IMR-90 (cell line): ENCODE data around the gene SPHK1. TPM values are rescaled to one million over a fixed set of nuclear protein-coding genes. Genes with fewer than 3 reads are reported as not detected.

ENCODE experiments used
- ATAC-seq: fragments of 200-7000 bp; cut with Tn5 transposase; 2 replicates; pipeline ENCODE4 v1.9.1; 2020; ENCODE audit warnings: low read depth, mild to moderate bottlenecking, moderate library complexity
- BruUV-seq: library from RNA; stranded (reverse); fragments of 400-500 nt; replicated peaks from 2 replicates; lab custom pipeline; 2021; lab: Mats Ljungman, UMichigan
- CTCF ChIA-PET: fragments of 300-600 bp; formaldehyde crosslinking; extraction: SDS; loops from one replicate; lab custom pipeline; 2021; ENCODE audit warnings: antibody characterized with exemption; lab: Yijun Ruan, JAX
- POLR2A ChIA-PET: fragments of 300-600 bp; sonication (Branson Sonifier 250); formaldehyde crosslinking; loops from one replicate; lab custom pipeline; 2022; ENCODE audit warnings: antibody characterized with exemption; ENCODE audit not compliant: unreplicated experiment; lab: Charles Lee
- DNase-seq: peaks from one replicate; pipeline ENCODE4 v3.0.0; 2013
- H2AFZ ChIP-seq: replicated peaks from 2 replicates; pipeline ENCODE3; 2013; ENCODE audit warnings: low read length, mild to moderate bottlenecking; ENCODE audit not compliant: poor library complexity
- H2AK5ac ChIP-seq: 2 replicates; pipeline ENCODE4 v1.6.1; 2013; ENCODE audit warnings: low read depth, low read length, inconsistent platforms
- H2AK9ac ChIP-seq: replicated peaks from 2 replicates; pipeline ENCODE3; 2013; ENCODE audit warnings: mild to moderate bottlenecking, low read depth, low read length, moderate library complexity; ENCODE audit not compliant: poor library complexity
- H2BK120ac ChIP-seq: 2 replicates; pipeline ENCODE4 v1.6.1; 2013; ENCODE audit warnings: low read depth, low read length, inconsistent platforms
- H2BK15ac ChIP-seq: 3 replicates; pipeline ENCODE4 v1.6.1; 2013; ENCODE audit warnings: low read depth, low read length, inconsistent platforms
- H2BK20ac ChIP-seq: 2 replicates; pipeline ENCODE4 v1.6.1; 2013; ENCODE audit warnings: low read depth, mild to moderate bottlenecking, inconsistent platforms, low read length, moderate library complexity
- H2BK5ac ChIP-seq: 2 replicates; pipeline ENCODE4 v1.6.1; 2013; ENCODE audit warnings: mild to moderate bottlenecking, low read depth, low read length, inconsistent platforms; ENCODE audit not compliant: poor library complexity, severe bottlenecking
- H3K14ac ChIP-seq: replicated peaks from 2 replicates; pipeline ENCODE4 v1.6.1; 2013; ENCODE audit warnings: low read depth, low read length, inconsistent platforms
- H3K18ac ChIP-seq: 2 replicates; pipeline ENCODE4 v1.6.1; 2013; ENCODE audit warnings: low read depth, low read length, control low read depth
- H3K23ac ChIP-seq: 2 replicates; pipeline ENCODE4 v1.6.1; 2013; ENCODE audit warnings: low read depth, low read length, inconsistent platforms
- H3K27ac ChIP-seq: 2 replicates; pipeline ENCODE4 v1.5.1; 2013; ENCODE audit warnings: mild to moderate bottlenecking, control low read depth, low read length; ENCODE audit not compliant: insufficient read depth
- H3K27me3 ChIP-seq: 2 replicates; pipeline ENCODE4 v1.6.1; 2013; ENCODE audit warnings: low read length; ENCODE audit not compliant: control insufficient read depth, insufficient read depth
- H3K36me3 ChIP-seq: 2 replicates; pipeline ENCODE4 v1.6.1; 2013; ENCODE audit warnings: low read length, mixed read lengths; ENCODE audit not compliant: control insufficient read depth, insufficient read depth
- H3K4ac ChIP-seq: 2 replicates; pipeline ENCODE4 v1.6.1; 2013; ENCODE audit warnings: low read depth, low read length, inconsistent platforms
- H3K4me1 ChIP-seq: 2 replicates; pipeline ENCODE4 v1.6.1; 2013; ENCODE audit warnings: low read length, mixed read lengths; ENCODE audit not compliant: control insufficient read depth, insufficient read depth
- H3K4me2 ChIP-seq: 2 replicates; pipeline ENCODE4 v1.6.1; 2013; ENCODE audit warnings: low read depth, mild to moderate bottlenecking, control low read depth, low read length, moderate library complexity
- H3K4me3 ChIP-seq: 2 replicates; pipeline ENCODE4 v1.5.1; 2013; ENCODE audit warnings: low read depth, mild to moderate bottlenecking, control low read depth, low read length, moderate library complexity; ENCODE audit not compliant: insufficient read depth
- H3K56ac ChIP-seq: 2 replicates; pipeline ENCODE4 v1.6.1; 2013; ENCODE audit warnings: low read length, inconsistent platforms; ENCODE audit not compliant: insufficient read depth; ENCODE audit errors: extremely low read depth
- H3K79me1 ChIP-seq, 2 experiments: 2 replicates each; pipeline ENCODE4 v1.6.1; 2013; ENCODE audit warnings: low read length in 2 of 2, inconsistent platforms in 1 of 2, low read depth in 1 of 2
- H3K9ac ChIP-seq: 2 replicates; pipeline ENCODE4 v1.6.1; 2013; ENCODE audit warnings: low read depth, low read length, control low read depth
- H3K9me1 ChIP-seq: 2 replicates; pipeline ENCODE4 v1.6.1; 2013; ENCODE audit warnings: low read length, inconsistent platforms; ENCODE audit not compliant: insufficient read depth
- H3K9me3 ChIP-seq: 2 replicates; pipeline ENCODE4 v1.6.1; 2013; ENCODE audit warnings: low read length; ENCODE audit not compliant: control insufficient read depth, insufficient read depth
- H4K20me1 ChIP-seq: 2 replicates; pipeline ENCODE4 v1.6.1; 2013; ENCODE audit warnings: low read length, inconsistent platforms; ENCODE audit not compliant: insufficient read depth
- H4K5ac ChIP-seq: 2 replicates; pipeline ENCODE4 v1.6.1; 2013; ENCODE audit warnings: mild to moderate bottlenecking, low read depth, low read length, control low read depth
- H4K8ac ChIP-seq, 2 experiments: 2 replicates each; pipeline ENCODE4 v1.6.1; 2013; ENCODE audit warnings: low read depth in 2 of 2, low read length in 2 of 2, control low read depth in 1 of 2, inconsistent platforms in 1 of 2
- H4K91ac ChIP-seq: 2 replicates; pipeline ENCODE4 v1.6.1; 2013; ENCODE audit warnings: low read depth, low read length, inconsistent platforms; ENCODE audit not compliant: insufficient read depth
- BHLHE40 ChIP-seq: fragments of 150-350 bp; IDR thresholded peaks from 2 replicates; pipeline ENCODE4 v1.6.1; 2016; ENCODE audit warnings: mild to moderate bottlenecking, low read depth, low read length
- CEBPB ChIP-seq: IDR thresholded peaks from 2 replicates; pipeline ENCODE4 v1.6.1; 2012; ENCODE audit warnings: low read depth, low read length, improper control_type of control experiment
- CHD1 ChIP-seq: IDR thresholded peaks from 2 replicates; pipeline ENCODE4 v1.6.1; 2012; ENCODE audit warnings: low read depth, low read length, improper control_type of control experiment
- CTCF ChIP-seq: conservative IDR thresholded peaks from 2 replicates; pipeline ENCODE4 v1.5.1; 2012; ENCODE audit warnings: mild to moderate bottlenecking, low read depth, low read length, improper control_type of control experiment
- ELK1 ChIP-seq: fragments of 150-350 bp; IDR thresholded peaks from 2 replicates; pipeline ENCODE4 v1.6.1; 2016; ENCODE audit warnings: low read depth, mild to moderate bottlenecking, low read length, moderate library complexity, borderline replicate concordance
- FOS ChIP-seq: fragments of 150-350 bp; IDR thresholded peaks from 2 replicates; pipeline ENCODE4 v1.6.1; 2016; ENCODE audit warnings: low read depth, low read length
- MAFK ChIP-seq: IDR thresholded peaks from 2 replicates; pipeline ENCODE4 v1.6.1; 2012; ENCODE audit warnings: low read depth, low read length, improper control_type of control experiment
- MAZ ChIP-seq: IDR thresholded peaks from 2 replicates; pipeline ENCODE4 v1.6.1; 2012; ENCODE audit warnings: low read depth, mild to moderate bottlenecking, low read length, improper control_type of control experiment, moderate library complexity, borderline replicate concordance
- MXI1 ChIP-seq: IDR thresholded peaks from 2 replicates; pipeline ENCODE4 v1.6.1; 2012; ENCODE audit warnings: low read depth, mild to moderate bottlenecking, low read length, moderate library complexity, borderline replicate concordance
- NFE2L2 ChIP-seq: fragments of 150-350 bp; IDR thresholded peaks from 2 replicates; pipeline ENCODE4 v1.6.1; 2016; ENCODE audit warnings: low read depth, mild to moderate bottlenecking, low read length
- POLR2A ChIP-seq: IDR thresholded peaks from 2 replicates; pipeline ENCODE4 v1.6.1; 2012; ENCODE audit warnings: mild to moderate bottlenecking, low read depth, low read length
- RAD21 ChIP-seq: IDR thresholded peaks from 2 replicates; pipeline ENCODE4 v1.6.1; 2012; ENCODE audit warnings: low read length, improper control_type of control experiment
- RCOR1 ChIP-seq: IDR thresholded peaks from 2 replicates; pipeline ENCODE4 v1.6.1; 2012; ENCODE audit warnings: mild to moderate bottlenecking, low read length, improper control_type of control experiment; ENCODE audit not compliant: insufficient replicate concordance
- RFX5 ChIP-seq: IDR thresholded peaks from 2 replicates; pipeline ENCODE4 v1.8.0; 2012; ENCODE audit warnings: low read depth, mild to moderate bottlenecking, low read length, moderate library complexity
- SMC3 ChIP-seq: fragments of 150-350 bp; IDR thresholded peaks from 2 replicates; pipeline ENCODE4 v1.6.1; 2016; ENCODE audit warnings: low read depth, mild to moderate bottlenecking, antibody characterized with exemption, low read length, moderate library complexity
- WGBS, 2 experiments: methylation state at CpG; one replicate each; pipeline versions ENCODE4 v1.1.5 to v1.1.7; 2013; ENCODE audit warnings: missing lambda C conversion rate in 2 of 2; ENCODE audit not compliant: insufficient read length in 1 of 2; ENCODE audit errors: extremely low coverage in 2 of 2; 5-methylcytosine and 5-hydroxymethylcytosine counted together
- dilution Hi-C: fragments of 300-500 bp; cut with HindIII; formaldehyde crosslinking; loops from one replicate; pipeline ENCODE4 v1.14.3; 2018; ENCODE audit warnings: low sequenced_read_pairs; ENCODE audit not compliant: unreplicated experiment
- in situ Hi-C: fragments of 300-500 bp; cut with MboI; formaldehyde crosslinking; loops from 3 replicates; pipeline ENCODE4 v1.14.3; 2019; ENCODE audit warnings: low sequenced_read_pairs, inconsistent platforms, mixed read lengths
- intact Hi-C: fragments of 100-400 bp; cut with micrococcal nuclease; formaldehyde crosslinking; loops from 2 replicates; pipeline ENCODE4 v1.10.0; 2022
- polyA plus RNA-seq, 3 experiments: library from polyadenylated mRNA; depleted of rRNA; stranded (reverse); fragments of >200 nt; gene quantifications; 2 replicates each; pipeline ENCODE4 v1.2.3, GENCODE V29; 2012; ENCODE audit warnings: low replicate concordance in 1 of 3
- total RNA-seq: library from RNA; depleted of rRNA; stranded (reverse); fragments of >200 nt; gene quantifications from 2 replicates; pipeline ENCODE4 v1.2.3, GENCODE V29; 2012
- TF ChIP-seq, protein P1 (sequence below): fragments of 150-350 bp; IDR thresholded peaks from 2 replicates; pipeline ENCODE4 v1.6.1; 2017; ENCODE audit warnings: mild to moderate bottlenecking, antibody characterized with exemption, low read length, low read depth

Gene SPHK1
- total and polyA plus RNA-seq, 2 of the 4 experiments (the other 2 are of a cell fraction) = 44.4 to 82.7 TPM

- Histone ChIP-seq H3K4me1 (peaks cover 10% of the 10 kb centered on the region), H3K4me2 (no peak overlapping the region), H3K36me3 (peaks cover 9% of the 10 kb centered on the region; the same call in 1 of the 2 replicates), H2AK9ac (peak overlapping the region; percentile 78), H3K27me3 (no peaks in the 10 kb centered on the region), H3K9me3 (no peaks in the 10 kb centered on the region), H4K5ac (no peak overlapping the region), H2BK120ac (no peak overlapping the region), H2AFZ (peak overlapping the region; percentile 51), H3K23ac (no peak overlapping the region), H2BK20ac (no peak overlapping the region), H2BK15ac (no peak overlapping the region), H3K9me1 (peaks cover 33% of the 10 kb centered on the region), H3K14ac (no peak overlapping the region), H3K9ac (no peak overlapping the region), H4K8ac (no peak overlapping the region), H4K91ac (no peak overlapping the region), H2BK5ac (no peak overlapping the region), H3K4ac (no peak overlapping the region), H2AK5ac (no peak overlapping the region), H3K27ac (no peak overlapping the region), H4K20me1 (peaks cover 81% of the 10 kb centered on the region), H3K56ac (no peak overlapping the region), H3K79me1 (peaks cover 55 to 82% of the 10 kb centered on the region in 2 experiments), H3K18ac (no peak overlapping the region), H3K4me3 (no peak overlapping the region)
- no TSS peak for BruUV-seq
- ATAC-seq = no peak
- no peak for DNase-seq
- TF ChIP-seq BHLHE40 (no peak), RAD21 (no peak), CTCF (no peak), SMC3 (no peak), RFX5 (no peak), MAZ (no peak), CHD1 (no peak), FOS (no peak), MXI1 (no peak), ELK1 (no peak), POLR2A (no peak), CEBPB (no peak), NFE2L2 (no peak), MAFK (no peak), RCOR1 (no peak)
- TF ChIP-seq, protein P1, sequence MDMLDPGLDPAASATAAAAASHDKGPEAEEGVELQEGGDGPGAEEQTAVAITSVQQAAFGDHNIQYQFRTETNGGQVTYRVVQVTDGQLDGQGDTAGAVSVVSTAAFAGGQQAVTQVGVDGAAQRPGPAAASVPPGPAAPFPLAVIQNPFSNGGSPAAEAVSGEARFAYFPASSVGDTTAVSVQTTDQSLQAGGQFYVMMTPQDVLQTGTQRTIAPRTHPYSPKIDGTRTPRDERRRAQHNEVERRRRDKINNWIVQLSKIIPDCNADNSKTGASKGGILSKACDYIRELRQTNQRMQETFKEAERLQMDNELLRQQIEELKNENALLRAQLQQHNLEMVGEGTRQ = no peak
- POLR2A ChIA-PET = no interaction called here
- dilution Hi-C loops (no loop called here), intact Hi-C loops (no loop called here), in situ Hi-C loops (no loop called here)
- 91% methylated on average over 9 of the region's 17 CpGs; no CpG with 5 or more reads in 1 of the 2 experiments for WGBS, 2 experiments
- CTCF ChIA-PET = no interaction called here
Measured at GRCh38 chr17:76419576-76420260, 35.3 kb downstream of the SPHK1 start.
